ENCODE results near the gene UBE2J1. TPM values are rescaled to one million over a fixed set of nuclear protein-coding genes. Genes with fewer than 3 reads are reported as not detected.

The UBE2J1 gene
- total and polyA plus RNA-seq, 9 of the 15 experiments (the other 6 are each of a cell fraction or from before 2014, with no cell fraction given), result 11.6 to 32.6 (median 22.0) TPM

DNA sequence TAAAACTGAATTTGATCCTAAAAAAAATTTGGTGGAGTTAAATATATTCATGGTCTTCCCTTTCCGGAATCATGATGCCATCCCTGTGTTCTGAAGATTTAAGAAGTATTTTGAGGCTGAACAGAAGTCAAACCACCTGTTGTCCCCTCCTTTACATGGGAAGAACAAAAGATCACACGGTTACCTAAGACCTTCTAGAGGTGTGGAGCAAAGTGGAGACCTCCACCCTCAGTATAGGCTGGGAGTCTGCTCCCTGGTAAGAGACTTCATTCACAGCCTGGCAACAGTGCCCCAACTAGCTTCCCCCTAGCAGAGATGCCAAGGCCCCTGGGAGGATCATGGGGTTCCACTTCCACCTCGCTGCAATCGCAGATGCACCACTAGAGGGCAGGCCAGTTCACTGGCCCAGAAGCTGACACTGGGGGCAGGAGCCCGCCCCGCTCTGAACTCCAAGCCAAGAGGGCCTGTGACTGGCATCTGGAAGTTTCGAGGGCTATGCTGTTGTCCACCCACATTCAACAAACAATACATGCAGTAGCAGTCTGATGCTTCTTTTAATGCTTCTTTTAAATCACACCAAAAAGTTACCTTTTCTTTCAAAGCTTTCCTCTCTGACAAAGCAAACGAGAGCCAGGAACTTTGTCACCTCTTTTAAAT is 19.5 kb upstream of the UBE2J1 start (continued):
- TF ChIP-seq STAT5A (IDR thresholded peaks at IDR 0.05; ENCODE audit: borderline replicate concordance, low read length) (no peak), NFRKB (IDR thresholded peaks at IDR 0.05; ENCODE audit: low read depth) (no peak), RB1 (IDR thresholded peaks at IDR 0.05; ENCODE audit: low read depth) (no peak), COPS2 (conservative IDR thresholded peaks at IDR 0.05) (no peak), ETV6 (IDR thresholded peaks at IDR 0.05; ENCODE audit: borderline replicate concordance in 1 of 2, low read depth in 2 of 2, low read length in 1 of 2) (no peak), ETV6 (CRISPR knock-in tag; IDR thresholded peaks at IDR 0.05; ENCODE audit: borderline replicate concordance) (no peak), CBFA2T3 (IDR thresholded peaks at IDR 0.05) (no peak), BRD4 (IDR thresholded peaks at IDR 0.05) (no peak)
- TF ChIP-seq, protein P1, sequence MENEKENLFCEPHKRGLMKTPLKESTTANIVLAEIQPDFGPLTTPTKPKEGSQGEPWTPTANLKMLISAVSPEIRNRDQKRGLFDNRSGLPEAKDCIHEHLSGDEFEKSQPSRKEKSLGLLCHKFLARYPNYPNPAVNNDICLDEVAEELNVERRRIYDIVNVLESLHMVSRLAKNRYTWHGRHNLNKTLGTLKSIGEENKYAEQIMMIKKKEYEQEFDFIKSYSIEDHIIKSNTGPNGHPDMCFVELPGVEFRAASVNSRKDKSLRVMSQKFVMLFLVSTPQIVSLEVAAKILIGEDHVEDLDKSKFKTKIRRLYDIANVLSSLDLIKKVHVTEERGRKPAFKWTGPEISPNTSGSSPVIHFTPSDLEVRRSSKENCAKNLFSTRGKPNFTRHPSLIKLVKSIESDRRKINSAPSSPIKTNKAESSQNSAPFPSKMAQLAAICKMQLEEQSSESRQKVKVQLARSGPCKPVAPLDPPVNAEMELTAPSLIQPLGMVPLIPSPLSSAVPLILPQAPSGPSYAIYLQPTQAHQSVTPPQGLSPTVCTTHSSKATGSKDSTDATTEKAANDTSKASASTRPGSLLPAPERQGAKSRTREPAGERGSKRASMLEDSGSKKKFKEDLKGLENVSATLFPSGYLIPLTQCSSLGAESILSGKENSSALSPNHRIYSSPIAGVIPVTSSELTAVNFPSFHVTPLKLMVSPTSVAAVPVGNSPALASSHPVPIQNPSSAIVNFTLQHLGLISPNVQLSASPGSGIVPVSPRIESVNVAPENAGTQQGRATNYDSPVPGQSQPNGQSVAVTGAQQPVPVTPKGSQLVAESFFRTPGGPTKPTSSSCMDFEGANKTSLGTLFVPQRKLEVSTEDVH (IDR thresholded peaks at IDR 0.05; ENCODE audit: low read depth, partially characterized antibody), result no peak
- TF ChIP-seq, protein P2, sequence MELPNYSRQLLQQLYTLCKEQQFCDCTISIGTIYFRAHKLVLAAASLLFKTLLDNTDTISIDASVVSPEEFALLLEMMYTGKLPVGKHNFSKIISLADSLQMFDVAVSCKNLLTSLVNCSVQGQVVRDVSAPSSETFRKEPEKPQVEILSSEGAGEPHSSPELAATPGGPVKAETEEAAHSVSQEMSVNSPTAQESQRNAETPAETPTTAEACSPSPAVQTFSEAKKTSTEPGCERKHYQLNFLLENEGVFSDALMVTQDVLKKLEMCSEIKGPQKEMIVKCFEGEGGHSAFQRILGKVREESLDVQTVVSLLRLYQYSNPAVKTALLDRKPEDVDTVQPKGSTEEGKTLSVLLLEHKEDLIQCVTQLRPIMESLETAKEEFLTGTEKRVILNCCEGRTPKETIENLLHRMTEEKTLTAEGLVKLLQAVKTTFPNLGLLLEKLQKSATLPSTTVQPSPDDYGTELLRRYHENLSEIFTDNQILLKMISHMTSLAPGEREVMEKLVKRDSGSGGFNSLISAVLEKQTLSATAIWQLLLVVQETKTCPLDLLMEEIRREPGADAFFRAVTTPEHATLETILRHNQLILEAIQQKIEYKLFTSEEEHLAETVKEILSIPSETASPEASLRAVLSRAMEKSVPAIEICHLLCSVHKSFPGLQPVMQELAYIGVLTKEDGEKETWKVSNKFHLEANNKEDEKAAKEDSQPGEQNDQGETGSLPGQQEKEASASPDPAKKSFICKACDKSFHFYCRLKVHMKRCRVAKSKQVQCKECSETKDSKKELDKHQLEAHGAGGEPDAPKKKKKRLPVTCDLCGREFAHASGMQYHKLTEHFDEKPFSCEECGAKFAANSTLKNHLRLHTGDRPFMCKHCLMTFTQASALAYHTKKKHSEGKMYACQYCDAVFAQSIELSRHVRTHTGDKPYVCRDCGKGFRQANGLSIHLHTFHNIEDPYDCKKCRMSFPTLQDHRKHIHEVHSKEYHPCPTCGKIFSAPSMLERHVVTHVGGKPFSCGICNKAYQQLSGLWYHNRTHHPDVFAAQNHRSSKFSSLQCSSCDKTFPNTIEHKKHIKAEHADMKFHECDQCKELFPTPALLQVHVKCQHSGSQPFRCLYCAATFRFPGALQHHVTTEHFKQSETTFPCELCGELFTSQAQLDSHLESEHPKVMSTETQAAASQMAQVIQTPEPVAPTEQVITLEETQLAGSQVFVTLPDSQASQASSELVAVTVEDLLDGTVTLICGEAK (IDR thresholded peaks at IDR 0.05), result no peak
- TF ChIP-seq, protein P2 (CRISPR knock-in tag; IDR thresholded peaks at IDR 0.05), result no peak
- TF ChIP-seq, protein P3, sequence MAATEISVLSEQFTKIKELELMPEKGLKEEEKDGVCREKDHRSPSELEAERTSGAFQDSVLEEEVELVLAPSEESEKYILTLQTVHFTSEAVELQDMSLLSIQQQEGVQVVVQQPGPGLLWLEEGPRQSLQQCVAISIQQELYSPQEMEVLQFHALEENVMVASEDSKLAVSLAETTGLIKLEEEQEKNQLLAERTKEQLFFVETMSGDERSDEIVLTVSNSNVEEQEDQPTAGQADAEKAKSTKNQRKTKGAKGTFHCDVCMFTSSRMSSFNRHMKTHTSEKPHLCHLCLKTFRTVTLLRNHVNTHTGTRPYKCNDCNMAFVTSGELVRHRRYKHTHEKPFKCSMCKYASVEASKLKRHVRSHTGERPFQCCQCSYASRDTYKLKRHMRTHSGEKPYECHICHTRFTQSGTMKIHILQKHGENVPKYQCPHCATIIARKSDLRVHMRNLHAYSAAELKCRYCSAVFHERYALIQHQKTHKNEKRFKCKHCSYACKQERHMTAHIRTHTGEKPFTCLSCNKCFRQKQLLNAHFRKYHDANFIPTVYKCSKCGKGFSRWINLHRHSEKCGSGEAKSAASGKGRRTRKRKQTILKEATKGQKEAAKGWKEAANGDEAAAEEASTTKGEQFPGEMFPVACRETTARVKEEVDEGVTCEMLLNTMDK (IDR thresholded peaks at IDR 0.05; ENCODE audit: borderline replicate concordance, insufficient read depth, low read depth, low read length, poor library complexity, severe bottlenecking), result no peak
- TF ChIP-seq, protein P4, sequence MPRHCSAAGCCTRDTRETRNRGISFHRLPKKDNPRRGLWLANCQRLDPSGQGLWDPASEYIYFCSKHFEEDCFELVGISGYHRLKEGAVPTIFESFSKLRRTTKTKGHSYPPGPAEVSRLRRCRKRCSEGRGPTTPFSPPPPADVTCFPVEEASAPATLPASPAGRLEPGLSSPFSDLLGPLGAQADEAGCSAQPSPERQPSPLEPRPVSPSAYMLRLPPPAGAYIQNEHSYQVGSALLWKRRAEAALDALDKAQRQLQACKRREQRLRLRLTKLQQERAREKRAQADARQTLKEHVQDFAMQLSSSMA (CRISPR knock-in tag; IDR thresholded peaks at IDR 0.05), result no peak
